SJCRH30 (cell line): ENCODE results near the gene RAI14. TPM values are rescaled to one million over a fixed set of nuclear protein-coding genes. Genes with fewer than 3 reads are reported as not detected.

Experiments
- DNase-seq, 2 experiments: peaks; one replicate each; pipeline ENCODE4 v3.0.0-alpha.2; 2015 to 2020
- H3K27ac ChIP-seq: fragments of 250-450 bp; sonication (Bioruptor Pico); 2 replicates; pipeline ENCODE4 v1.5.1; 2020; ENCODE audit warnings: mild to moderate bottlenecking, moderate library complexity
- H3K27me3 ChIP-seq: fragments of 250-450 bp; sonication (Bioruptor Pico); 2 replicates; pipeline ENCODE4 v1.5.1; 2020; ENCODE audit warnings: mild to moderate bottlenecking, moderate library complexity
- H3K36me3 ChIP-seq: fragments of 250-450 bp; sonication (Bioruptor Pico); 2 replicates; pipeline ENCODE4 v1.5.1; 2020; ENCODE audit warnings: mild to moderate bottlenecking, moderate library complexity
- H3K4me1 ChIP-seq: fragments of 250-450 bp; sonication (Bioruptor Pico); 2 replicates; pipeline ENCODE4 v1.5.1; 2020; ENCODE audit warnings: mild to moderate bottlenecking, moderate library complexity
- H3K4me3 ChIP-seq: fragments of 250-450 bp; sonication (Bioruptor Pico); 2 replicates; pipeline ENCODE4 v1.5.1; 2020; ENCODE audit warnings: mild to moderate bottlenecking, moderate library complexity
- H3K9me3 ChIP-seq: fragments of 250-450 bp; sonication (Bioruptor Pico); replicated peaks from 2 replicates; pipeline ENCODE4 v1.5.1; 2020; ENCODE audit warnings: mild to moderate bottlenecking, moderate library complexity
- total RNA-seq: library from RNA; depleted of rRNA; stranded (reverse); fragments of >200 nt; shearing (Covaris generic); gene quantifications from 2 replicates; pipeline ENCODE4 v1.2.3, GENCODE V29; 2014

Gene RAI14
- total RNA-seq, 1 experiment from 2014 or later: 74.4 TPM

- H3K36me3 ChIP-seq: no peaks in the 10 kb centered on the region
- H3K27me3 ChIP-seq: no peaks in the 10 kb centered on the region
- no peak overlapping the region for H3K4me3 ChIP-seq
- H3K27ac ChIP-seq: no peak overlapping the region
- peaks cover 8% of the 10 kb centered on the region for H3K4me1 ChIP-seq
- peaks cover 3% of the 10 kb centered on the region for H3K9me3 ChIP-seq
- DNase-seq: peak in 1 of 2 experiments; percentile 24
These were observed 30.1 kb upstream of the RAI14 start for GRCh38 chr5:34626036-34626435.

GRCh38 chr5:34626751-34627150, 29.4 kb upstream of the RAI14 start:
- Histone ChIP-seq H3K9me3 (peaks cover 3% of the 10 kb centered on the region), H3K4me3 (no peak overlapping the region), H3K36me3 (no peaks in the 10 kb centered on the region), H3K4me1 (peaks cover 8% of the 10 kb centered on the region), H3K27me3 (no peaks in the 10 kb centered on the region), H3K27ac (no peak overlapping the region)
- DNase-seq: no peak

- Histone ChIP-seq H3K9me3 (peaks cover 3% of the 10 kb centered on the region), H3K36me3 (no peaks in the 10 kb centered on the region), H3K4me1 (peaks cover 8% of the 10 kb centered on the region), H3K4me3 (no peak overlapping the region), H3K27ac (no peak overlapping the region), H3K27me3 (no peaks in the 10 kb centered on the region)
- no peak for DNase-seq
These were observed 28.3 kb upstream of the RAI14 start for GRCh38 chr5:34627794-34628193.

GRCh38 chr5:34628373-34628772, 27.8 kb upstream of the RAI14 start:
- Histone ChIP-seq H3K9me3 (peaks cover 3% of the 10 kb centered on the region), H3K4me3 (no peak overlapping the region), H3K4me1 (peaks cover 8% of the 10 kb centered on the region), H3K27ac (no peak overlapping the region), H3K27me3 (no peaks in the 10 kb centered on the region), H3K36me3 (no peaks in the 10 kb centered on the region)
- no peak for DNase-seq

- DNase-seq: no peak
- Histone ChIP-seq H3K36me3 (no peaks in the 10 kb centered on the region), H3K4me1 (peaks cover 8% of the 10 kb centered on the region), H3K27me3 (no peaks in the 10 kb centered on the region), H3K27ac (no peak overlapping the region), H3K9me3 (peaks cover 3% of the 10 kb centered on the region), H3K4me3 (no peak overlapping the region)
These were observed 25.5 kb upstream of the RAI14 start for GRCh38 chr5:34630596-34630995.

GRCh38 chr5:34632807-34633422, 23.2 kb upstream of the RAI14 start:
- H3K27ac ChIP-seq: no peak overlapping the region

GRCh38 chr5:34639852-34640626, 16.1 kb upstream of the RAI14 start:
- H3K27me3 ChIP-seq: no peaks in the 10 kb centered on the region
- no peaks in the 10 kb centered on the region for H3K9me3 ChIP-seq
- no peak overlapping the region for H3K27ac ChIP-seq
- H3K36me3 ChIP-seq: no peaks in the 10 kb centered on the region
- peaks cover 10% of the 10 kb centered on the region for H3K4me1 ChIP-seq
- DNase-seq: peak in 1 of 2 experiments; percentile 31
- H3K4me3 ChIP-seq: no peak overlapping the region

More at GRCh38 chr5:34632807-34633422, 23.2 kb upstream of the RAI14 start:
- no peaks in the 10 kb centered on the region for H3K36me3 ChIP-seq
- no peak overlapping the region for H3K4me3 ChIP-seq
- DNase-seq: no peak
- no peaks in the 10 kb centered on the region for H3K27me3 ChIP-seq
- H3K4me1 ChIP-seq: peaks cover 2% of the 10 kb centered on the region
- H3K9me3 ChIP-seq: no peaks in the 10 kb centered on the region; the same call in none of the 2 replicates

GRCh38 chr5:34648039-34648839, 7.9 kb upstream of the RAI14 start:
- DNase-seq: no peak
- 0 out of 2 replicates have a peak, but pooled peaks cover 6% of the 10 kb centered on the region for H3K9me3 ChIP-seq
- no peak overlapping the region for H3K27ac ChIP-seq

GRCh38 chr5:34648840-34649158, 7.3 kb upstream of the RAI14 start:
- Histone ChIP-seq H3K9me3 (0 out of 2 replicates have a peak, but pooled peaks cover 6% of the 10 kb centered on the region), H3K27ac (no peak overlapping the region), H3K4me3 (no peak overlapping the region), H3K36me3 (no peaks in the 10 kb centered on the region), H3K27me3 (no peaks in the 10 kb centered on the region), H3K4me1 (peaks cover 10% of the 10 kb centered on the region)
- DNase-seq: no peak

More at GRCh38 chr5:34648039-34648839, 7.9 kb upstream of the RAI14 start:
- H3K27me3 ChIP-seq: no peaks in the 10 kb centered on the region
- H3K4me1 ChIP-seq: peaks cover 10% of the 10 kb centered on the region
- no peaks in the 10 kb centered on the region for H3K36me3 ChIP-seq
- no peak overlapping the region for H3K4me3 ChIP-seq

GRCh38 chr5:34651791-34652190, 4.3 kb upstream of the RAI14 start:
- H3K27me3 ChIP-seq: no peaks in the 10 kb centered on the region
- H3K9me3 ChIP-seq: 0 out of 2 replicates have a peak, but pooled peaks cover 3% of the 10 kb centered on the region
- DNase-seq: no peak
- H3K27ac ChIP-seq: no peak overlapping the region
- no peaks in the 10 kb centered on the region for H3K36me3 ChIP-seq
- H3K4me3 ChIP-seq: no peak overlapping the region
- H3K4me1 ChIP-seq: peaks cover 16% of the 10 kb centered on the region

GRCh38 chr5:34652466-34652865, 3.7 kb upstream of the RAI14 start:
- no peak overlapping the region for H3K27ac ChIP-seq
- H3K9me3 ChIP-seq: 0 out of 2 replicates have a peak, but pooled peaks cover 3% of the 10 kb centered on the region
- H3K4me3 ChIP-seq: no peak overlapping the region
- H3K36me3 ChIP-seq: no peaks in the 10 kb centered on the region
- H3K27me3 ChIP-seq: no peaks in the 10 kb centered on the region
- peaks cover 16% of the 10 kb centered on the region for H3K4me1 ChIP-seq
- no peak for DNase-seq

- no peak overlapping the region for H3K27ac ChIP-seq
- no peaks in the 10 kb centered on the region for H3K27me3 ChIP-seq
- H3K9me3 ChIP-seq: 0 out of 2 replicates have a peak, but pooled peaks cover 3% of the 10 kb centered on the region
- H3K4me3 ChIP-seq: no peak overlapping the region
- peaks cover 16% of the 10 kb centered on the region for H3K4me1 ChIP-seq
- no peak for DNase-seq
- H3K36me3 ChIP-seq: no peaks in the 10 kb centered on the region
These were observed 3.2 kb upstream of the RAI14 start for GRCh38 chr5:34652914-34653313.

- Histone ChIP-seq H3K4me3 (no peak overlapping the region), H3K27me3 (no peaks in the 10 kb centered on the region), H3K36me3 (no peaks in the 10 kb centered on the region), H3K4me1 (peaks cover 16% of the 10 kb centered on the region), H3K27ac (no peak overlapping the region), H3K9me3 (0 out of 2 replicates have a peak, but pooled peaks cover under 1% of the 10 kb centered on the region)
- DNase-seq: no peak
These were observed 2.4 kb upstream of the RAI14 start for GRCh38 chr5:34653708-34654107.

- H3K9me3 ChIP-seq: no peaks in the 10 kb centered on the region
- peak overlapping the region; percentile 66 for H3K27ac ChIP-seq
- peak; percentile 47 to 77 for DNase-seq
- peaks cover 16% of the 10 kb centered on the region for H3K4me1 ChIP-seq
- no peaks in the 10 kb centered on the region for H3K36me3 ChIP-seq
- H3K27me3 ChIP-seq: no peaks in the 10 kb centered on the region
- H3K4me3 ChIP-seq: peak overlapping the region; percentile 96
These were observed 655 bp upstream of the RAI14 start for GRCh38 chr5:34655354-34655991.
